ENCODE measurements around the gene BLACAT1. TPM values are rescaled to one million over a fixed set of nuclear protein-coding genes. Genes with fewer than 3 reads are reported as not detected.

BLACAT1 gene
- total RNA-seq, 1 experiment from 2014 or later: 9.8 TPM

DNA sequence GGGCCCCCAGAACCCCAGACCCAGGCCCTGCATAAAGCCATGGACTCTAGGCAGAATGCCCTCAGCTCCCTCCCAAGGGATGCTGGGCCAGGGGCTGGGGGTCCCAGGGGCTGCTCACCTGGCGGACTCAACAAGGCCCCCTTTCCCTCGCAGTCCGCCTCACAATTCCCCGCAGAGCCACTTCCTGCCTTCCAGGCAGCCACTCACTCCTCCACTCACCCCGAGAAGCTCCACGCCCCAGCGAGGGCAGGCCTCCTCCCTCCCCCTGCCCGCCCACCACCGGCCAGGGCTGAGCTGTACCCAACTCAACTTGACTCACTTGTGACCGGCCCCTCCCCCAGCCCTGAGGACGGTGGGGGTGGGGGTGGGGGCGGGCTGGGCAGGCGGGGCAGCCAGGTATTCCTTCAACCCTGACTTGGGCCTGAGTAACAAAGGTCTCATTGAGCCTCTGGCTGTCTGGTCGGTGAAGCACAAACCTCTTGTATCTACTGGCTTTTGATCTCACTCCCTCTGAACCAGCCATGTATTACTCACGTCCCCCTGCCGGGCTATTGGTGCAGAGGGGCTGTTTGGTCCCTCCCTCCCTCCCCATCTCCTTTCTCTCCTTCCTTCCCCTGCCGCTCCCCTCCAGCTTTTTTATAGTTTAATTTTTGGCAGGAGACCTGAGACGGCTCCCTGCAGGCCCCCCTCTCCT is 5.9 kb downstream of the BLACAT1 start (continued):
- TF ChIP-seq, protein P1, sequence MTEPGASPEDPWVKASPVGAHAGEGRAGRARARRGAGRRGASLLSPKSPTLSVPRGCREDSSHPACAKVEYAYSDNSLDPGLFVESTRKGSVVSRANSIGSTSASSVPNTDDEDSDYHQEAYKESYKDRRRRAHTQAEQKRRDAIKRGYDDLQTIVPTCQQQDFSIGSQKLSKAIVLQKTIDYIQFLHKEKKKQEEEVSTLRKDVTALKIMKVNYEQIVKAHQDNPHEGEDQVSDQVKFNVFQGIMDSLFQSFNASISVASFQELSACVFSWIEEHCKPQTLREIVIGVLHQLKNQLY (CRISPR knock-in tag; IDR thresholded peaks at IDR 0.05): no peak
- TF ChIP-seq MXD4 (CRISPR knock-in tag; IDR thresholded peaks at IDR 0.05; ENCODE audit: borderline replicate concordance): no peak

DNA sequence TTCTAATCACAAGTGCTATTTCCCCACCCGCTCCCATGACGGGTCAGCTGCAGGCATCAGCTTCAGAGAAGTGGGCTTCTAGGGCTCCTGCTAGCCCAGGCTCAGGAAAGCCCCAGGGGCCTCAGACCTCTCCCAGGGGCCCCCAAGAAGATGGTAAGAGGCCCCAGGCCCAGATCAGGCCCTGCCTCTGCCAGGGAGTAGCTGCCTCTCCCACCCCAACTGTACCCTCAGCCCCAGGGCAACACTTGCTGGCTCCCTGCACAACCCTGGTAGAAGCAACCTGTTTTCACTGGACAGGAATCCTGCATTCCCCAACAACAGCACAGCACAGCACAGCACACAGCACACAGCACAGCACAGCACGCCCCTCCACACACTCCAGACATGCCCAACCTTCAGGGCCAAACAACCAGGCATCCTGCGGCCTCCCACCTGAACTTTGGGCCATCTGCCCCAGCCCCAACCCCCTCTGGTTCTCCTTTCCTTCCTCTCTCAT is 6.5 kb downstream of the BLACAT1 start:
- ChIA-PET CTCF (interaction anchor here (0.7 to 12.4 kb wide), 15 partner anchors 8 to 176 kb away, joined by 3 to 205 read pairs (median 6); partner anchors contain the start of gene BLACAT1), POLR2A (interaction anchor here (1.3 to 4.0 kb wide), 4 partner anchors 7 to 155 kb away, joined by 3 to 16 read pairs (median 11); partner anchors contain the start of gene BLACAT1)
- TF ChIP-seq, protein P2, sequence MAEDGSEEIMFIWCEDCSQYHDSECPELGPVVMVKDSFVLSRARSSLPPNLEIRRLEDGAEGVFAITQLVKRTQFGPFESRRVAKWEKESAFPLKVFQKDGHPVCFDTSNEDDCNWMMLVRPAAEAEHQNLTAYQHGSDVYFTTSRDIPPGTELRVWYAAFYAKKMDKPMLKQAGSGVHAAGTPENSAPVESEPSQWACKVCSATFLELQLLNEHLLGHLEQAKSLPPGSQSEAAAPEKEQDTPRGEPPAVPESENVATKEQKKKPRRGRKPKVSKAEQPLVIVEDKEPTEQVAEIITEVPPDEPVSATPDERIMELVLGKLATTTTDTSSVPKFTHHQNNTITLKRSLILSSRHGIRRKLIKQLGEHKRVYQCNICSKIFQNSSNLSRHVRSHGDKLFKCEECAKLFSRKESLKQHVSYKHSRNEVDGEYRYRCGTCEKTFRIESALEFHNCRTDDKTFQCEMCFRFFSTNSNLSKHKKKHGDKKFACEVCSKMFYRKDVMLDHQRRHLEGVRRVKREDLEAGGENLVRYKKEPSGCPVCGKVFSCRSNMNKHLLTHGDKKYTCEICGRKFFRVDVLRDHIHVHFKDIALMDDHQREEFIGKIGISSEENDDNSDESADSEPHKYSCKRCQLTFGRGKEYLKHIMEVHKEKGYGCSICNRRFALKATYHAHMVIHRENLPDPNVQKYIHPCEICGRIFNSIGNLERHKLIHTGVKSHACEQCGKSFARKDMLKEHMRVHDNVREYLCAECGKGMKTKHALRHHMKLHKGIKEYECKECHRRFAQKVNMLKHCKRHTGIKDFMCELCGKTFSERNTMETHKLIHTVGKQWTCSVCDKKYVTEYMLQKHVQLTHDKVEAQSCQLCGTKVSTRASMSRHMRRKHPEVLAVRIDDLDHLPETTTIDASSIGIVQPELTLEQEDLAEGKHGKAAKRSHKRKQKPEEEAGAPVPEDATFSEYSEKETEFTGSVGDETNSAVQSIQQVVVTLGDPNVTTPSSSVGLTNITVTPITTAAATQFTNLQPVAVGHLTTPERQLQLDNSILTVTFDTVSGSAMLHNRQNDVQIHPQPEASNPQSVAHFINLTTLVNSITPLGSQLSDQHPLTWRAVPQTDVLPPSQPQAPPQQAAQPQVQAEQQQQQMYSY (CRISPR knock-in tag; IDR thresholded peaks at IDR 0.05): no peak
- TF ChIP-seq, protein P3, sequence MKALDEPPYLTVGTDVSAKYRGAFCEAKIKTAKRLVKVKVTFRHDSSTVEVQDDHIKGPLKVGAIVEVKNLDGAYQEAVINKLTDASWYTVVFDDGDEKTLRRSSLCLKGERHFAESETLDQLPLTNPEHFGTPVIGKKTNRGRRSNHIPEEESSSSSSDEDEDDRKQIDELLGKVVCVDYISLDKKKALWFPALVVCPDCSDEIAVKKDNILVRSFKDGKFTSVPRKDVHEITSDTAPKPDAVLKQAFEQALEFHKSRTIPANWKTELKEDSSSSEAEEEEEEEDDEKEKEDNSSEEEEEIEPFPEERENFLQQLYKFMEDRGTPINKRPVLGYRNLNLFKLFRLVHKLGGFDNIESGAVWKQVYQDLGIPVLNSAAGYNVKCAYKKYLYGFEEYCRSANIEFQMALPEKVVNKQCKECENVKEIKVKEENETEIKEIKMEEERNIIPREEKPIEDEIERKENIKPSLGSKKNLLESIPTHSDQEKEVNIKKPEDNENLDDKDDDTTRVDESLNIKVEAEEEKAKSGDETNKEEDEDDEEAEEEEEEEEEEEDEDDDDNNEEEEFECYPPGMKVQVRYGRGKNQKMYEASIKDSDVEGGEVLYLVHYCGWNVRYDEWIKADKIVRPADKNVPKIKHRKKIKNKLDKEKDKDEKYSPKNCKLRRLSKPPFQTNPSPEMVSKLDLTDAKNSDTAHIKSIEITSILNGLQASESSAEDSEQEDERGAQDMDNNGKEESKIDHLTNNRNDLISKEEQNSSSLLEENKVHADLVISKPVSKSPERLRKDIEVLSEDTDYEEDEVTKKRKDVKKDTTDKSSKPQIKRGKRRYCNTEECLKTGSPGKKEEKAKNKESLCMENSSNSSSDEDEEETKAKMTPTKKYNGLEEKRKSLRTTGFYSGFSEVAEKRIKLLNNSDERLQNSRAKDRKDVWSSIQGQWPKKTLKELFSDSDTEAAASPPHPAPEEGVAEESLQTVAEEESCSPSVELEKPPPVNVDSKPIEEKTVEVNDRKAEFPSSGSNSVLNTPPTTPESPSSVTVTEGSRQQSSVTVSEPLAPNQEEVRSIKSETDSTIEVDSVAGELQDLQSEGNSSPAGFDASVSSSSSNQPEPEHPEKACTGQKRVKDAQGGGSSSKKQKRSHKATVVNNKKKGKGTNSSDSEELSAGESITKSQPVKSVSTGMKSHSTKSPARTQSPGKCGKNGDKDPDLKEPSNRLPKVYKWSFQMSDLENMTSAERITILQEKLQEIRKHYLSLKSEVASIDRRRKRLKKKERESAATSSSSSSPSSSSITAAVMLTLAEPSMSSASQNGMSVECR (CRISPR knock-in tag; IDR thresholded peaks at IDR 0.05; ENCODE audit: borderline replicate concordance): 0 out of 2 replicates have a peak, but pooled peaks have one; percentile 16
- peak; percentile 87; the same call in 1 of the 2 replicates for TF ChIP-seq ZNF121 (CRISPR knock-in tag; IDR thresholded peaks at IDR 0.05)
- Mint-ChIP-seq H3K27me3 (ENCODE audit: low read depth) (peaks cover 13% of the 10 kb centered on the region), H3K36me3 (no peaks in the 10 kb centered on the region), H3K4me3 (peak overlapping the region; percentile 74), H3K4me1 (peaks cover 92% of the 10 kb centered on the region), H3K9me3 (no peaks in the 10 kb centered on the region), H3K27ac (peak overlapping the region; percentile 72)
- ATAC-seq (no peak), DNase-seq (ENCODE audit: low spot score) (no peak)

DNA sequence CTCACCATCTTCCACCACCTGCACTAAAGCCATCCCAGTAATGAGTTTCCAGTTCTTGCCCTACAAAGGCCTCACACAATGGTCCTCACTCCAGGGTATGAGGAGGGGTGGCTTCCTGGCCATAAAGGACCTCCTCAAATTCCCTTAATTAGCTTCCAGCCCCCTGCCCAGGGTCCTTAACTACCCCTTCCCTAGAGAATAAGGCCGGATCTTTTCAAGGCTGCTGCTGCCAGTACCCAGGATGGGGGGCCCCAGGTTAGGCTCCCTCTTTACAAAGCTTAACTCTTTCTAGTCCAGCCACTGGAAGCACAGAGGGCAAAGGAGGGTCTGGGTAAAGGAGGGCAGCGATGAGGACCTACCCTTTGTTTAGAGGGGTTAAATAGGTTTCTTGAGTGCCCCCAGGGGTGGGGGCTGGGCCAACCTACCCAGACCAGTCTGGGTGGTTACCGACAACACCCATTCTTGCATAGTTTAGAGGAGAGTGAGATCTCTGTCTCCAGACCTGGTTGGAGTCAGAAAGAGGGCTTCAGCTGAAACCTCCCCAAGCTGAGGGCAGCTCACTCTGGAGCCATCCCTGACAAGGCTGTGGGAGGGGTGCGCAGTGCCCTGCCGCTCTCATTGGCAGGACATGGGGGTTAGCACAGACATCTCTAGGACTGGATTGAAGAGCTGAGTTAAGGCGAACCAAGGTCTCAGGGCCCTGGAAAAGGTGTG is 7.1 kb downstream of the BLACAT1 start:
- peak overlapping the region; percentile 88 for H3K27ac Mint-ChIP-seq
- DNase-seq (ENCODE audit: low spot score) (peak; percentile 76), ATAC-seq (peak; percentile 12)
- ChIA-PET CTCF (interaction anchor here (0.7 to 12.4 kb wide), 17 partner anchors 7 to 326 kb away, joined by 3 to 205 read pairs (median 4); partner anchors contain the start of gene BLACAT1), POLR2A (interaction anchor here (1.1 to 3.1 kb wide), 5 partner anchors 8 to 154 kb away, joined by 3 to 16 read pairs (median 5); partner anchors contain the start of gene BLACAT1)
- no peaks in the 10 kb centered on the region for H3K9me3 Mint-ChIP-seq
- H3K27me3 Mint-ChIP-seq (ENCODE audit: low read depth): peaks cover 13% of the 10 kb centered on the region
- peak overlapping the region; percentile 74 for H3K4me3 Mint-ChIP-seq
- H3K36me3 Mint-ChIP-seq: no peaks in the 10 kb centered on the region
- peaks cover 92% of the 10 kb centered on the region for H3K4me1 Mint-ChIP-seq
- no peak for TF ChIP-seq NR3C1 (CRISPR knock-in tag; conservative IDR thresholded peaks at IDR 0.05; ENCODE audit: low read depth)
- TF ChIP-seq SP1 (CRISPR knock-in tag; conservative IDR thresholded peaks at IDR 0.05): peak; percentile 77
- 0 out of 2 replicates have a peak, but pooled peaks have one; percentile 60 for TF ChIP-seq CREM (CRISPR knock-in tag; IDR thresholded peaks at IDR 0.05)
- TF ChIP-seq, protein P4, sequence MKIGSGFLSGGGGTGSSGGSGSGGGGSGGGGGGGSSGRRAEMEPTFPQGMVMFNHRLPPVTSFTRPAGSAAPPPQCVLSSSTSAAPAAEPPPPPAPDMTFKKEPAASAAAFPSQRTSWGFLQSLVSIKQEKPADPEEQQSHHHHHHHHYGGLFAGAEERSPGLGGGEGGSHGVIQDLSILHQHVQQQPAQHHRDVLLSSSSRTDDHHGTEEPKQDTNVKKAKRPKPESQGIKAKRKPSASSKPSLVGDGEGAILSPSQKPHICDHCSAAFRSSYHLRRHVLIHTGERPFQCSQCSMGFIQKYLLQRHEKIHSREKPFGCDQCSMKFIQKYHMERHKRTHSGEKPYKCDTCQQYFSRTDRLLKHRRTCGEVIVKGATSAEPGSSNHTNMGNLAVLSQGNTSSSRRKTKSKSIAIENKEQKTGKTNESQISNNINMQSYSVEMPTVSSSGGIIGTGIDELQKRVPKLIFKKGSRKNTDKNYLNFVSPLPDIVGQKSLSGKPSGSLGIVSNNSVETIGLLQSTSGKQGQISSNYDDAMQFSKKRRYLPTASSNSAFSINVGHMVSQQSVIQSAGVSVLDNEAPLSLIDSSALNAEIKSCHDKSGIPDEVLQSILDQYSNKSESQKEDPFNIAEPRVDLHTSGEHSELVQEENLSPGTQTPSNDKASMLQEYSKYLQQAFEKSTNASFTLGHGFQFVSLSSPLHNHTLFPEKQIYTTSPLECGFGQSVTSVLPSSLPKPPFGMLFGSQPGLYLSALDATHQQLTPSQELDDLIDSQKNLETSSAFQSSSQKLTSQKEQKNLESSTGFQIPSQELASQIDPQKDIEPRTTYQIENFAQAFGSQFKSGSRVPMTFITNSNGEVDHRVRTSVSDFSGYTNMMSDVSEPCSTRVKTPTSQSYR (CRISPR knock-in tag; IDR thresholded peaks at IDR 0.05): peak; percentile 82
- TF ChIP-seq FOXK1 (CRISPR knock-in tag; IDR thresholded peaks at IDR 0.05): 0 out of 2 replicates have a peak, but pooled peaks have one; percentile 56
- TF ChIP-seq, protein P5, sequence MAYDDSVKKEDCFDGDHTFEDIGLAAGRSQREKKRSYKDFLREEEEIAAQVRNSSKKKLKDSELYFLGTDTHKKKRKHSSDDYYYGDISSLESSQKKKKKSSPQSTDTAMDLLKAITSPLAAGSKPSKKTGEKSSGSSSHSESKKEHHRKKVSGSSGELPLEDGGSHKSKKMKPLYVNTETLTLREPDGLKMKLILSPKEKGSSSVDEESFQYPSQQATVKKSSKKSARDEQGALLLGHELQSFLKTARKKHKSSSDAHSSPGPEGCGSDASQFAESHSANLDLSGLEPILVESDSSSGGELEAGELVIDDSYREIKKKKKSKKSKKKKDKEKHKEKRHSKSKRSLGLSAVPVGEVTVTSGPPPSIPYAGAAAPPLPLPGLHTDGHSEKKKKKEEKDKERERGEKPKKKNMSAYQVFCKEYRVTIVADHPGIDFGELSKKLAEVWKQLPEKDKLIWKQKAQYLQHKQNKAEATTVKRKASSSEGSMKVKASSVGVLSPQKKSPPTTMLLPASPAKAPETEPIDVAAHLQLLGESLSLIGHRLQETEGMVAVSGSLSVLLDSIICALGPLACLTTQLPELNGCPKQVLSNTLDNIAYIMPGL (CRISPR knock-in tag; IDR thresholded peaks at IDR 0.05): peak; percentile 57; the same call in 1 of the 2 replicates
- TF ChIP-seq, protein P6, sequence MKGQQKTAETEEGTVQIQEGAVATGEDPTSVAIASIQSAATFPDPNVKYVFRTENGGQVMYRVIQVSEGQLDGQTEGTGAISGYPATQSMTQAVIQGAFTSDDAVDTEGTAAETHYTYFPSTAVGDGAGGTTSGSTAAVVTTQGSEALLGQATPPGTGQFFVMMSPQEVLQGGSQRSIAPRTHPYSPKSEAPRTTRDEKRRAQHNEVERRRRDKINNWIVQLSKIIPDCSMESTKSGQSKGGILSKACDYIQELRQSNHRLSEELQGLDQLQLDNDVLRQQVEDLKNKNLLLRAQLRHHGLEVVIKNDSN (CRISPR knock-in tag; IDR thresholded peaks at IDR 0.05): 0 out of 2 replicates have a peak, but pooled peaks have one; percentile 25
- TF ChIP-seq PRRX2 (CRISPR knock-in tag; IDR thresholded peaks at IDR 0.05): no peak
- no peak for TF ChIP-seq SMAD4 (CRISPR knock-in tag; IDR thresholded peaks at IDR 0.05)
- peak; percentile 91 for TF ChIP-seq TEAD1 (CRISPR knock-in tag; IDR thresholded peaks at IDR 0.05)

Data from WTC11 (cell line).